Measurements from ENCODE around the gene PDXK. TPM values are rescaled to one million over a fixed set of nuclear protein-coding genes. Genes with fewer than 3 reads are reported as not detected.

The PDXK gene
- total RNA-seq, 6 experiments from 2014 or later: 154 to 160 (median 157) TPM

- H3K27me3 Mint-ChIP-seq (ENCODE audit: insufficient read depth): no peaks in the 10 kb centered on the region; the same call in none of the 2 replicates
- no peak overlapping the region for H3K27ac Mint-ChIP-seq
- H3K9me3 Mint-ChIP-seq: no peaks in the 10 kb centered on the region
- no peak for DNase-seq
- no peaks in the 10 kb centered on the region; the same call in 1 of the 2 replicates for H3K36me3 Mint-ChIP-seq (ENCODE audit: low read depth)
- no peak overlapping the region for H3K4me3 Mint-ChIP-seq
- TF ChIP-seq, protein P1, sequence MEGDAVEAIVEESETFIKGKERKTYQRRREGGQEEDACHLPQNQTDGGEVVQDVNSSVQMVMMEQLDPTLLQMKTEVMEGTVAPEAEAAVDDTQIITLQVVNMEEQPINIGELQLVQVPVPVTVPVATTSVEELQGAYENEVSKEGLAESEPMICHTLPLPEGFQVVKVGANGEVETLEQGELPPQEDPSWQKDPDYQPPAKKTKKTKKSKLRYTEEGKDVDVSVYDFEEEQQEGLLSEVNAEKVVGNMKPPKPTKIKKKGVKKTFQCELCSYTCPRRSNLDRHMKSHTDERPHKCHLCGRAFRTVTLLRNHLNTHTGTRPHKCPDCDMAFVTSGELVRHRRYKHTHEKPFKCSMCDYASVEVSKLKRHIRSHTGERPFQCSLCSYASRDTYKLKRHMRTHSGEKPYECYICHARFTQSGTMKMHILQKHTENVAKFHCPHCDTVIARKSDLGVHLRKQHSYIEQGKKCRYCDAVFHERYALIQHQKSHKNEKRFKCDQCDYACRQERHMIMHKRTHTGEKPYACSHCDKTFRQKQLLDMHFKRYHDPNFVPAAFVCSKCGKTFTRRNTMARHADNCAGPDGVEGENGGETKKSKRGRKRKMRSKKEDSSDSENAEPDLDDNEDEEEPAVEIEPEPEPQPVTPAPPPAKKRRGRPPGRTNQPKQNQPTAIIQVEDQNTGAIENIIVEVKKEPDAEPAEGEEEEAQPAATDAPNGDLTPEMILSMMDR (IDR thresholded peaks at IDR 0.05): no peak
- peaks cover 6% of the 10 kb centered on the region for H3K4me1 Mint-ChIP-seq (ENCODE audit: low read depth)
Observed at GRCh38 chr21:43808367-43808766, 89.4 kb downstream of the PDXK start.

DNA sequence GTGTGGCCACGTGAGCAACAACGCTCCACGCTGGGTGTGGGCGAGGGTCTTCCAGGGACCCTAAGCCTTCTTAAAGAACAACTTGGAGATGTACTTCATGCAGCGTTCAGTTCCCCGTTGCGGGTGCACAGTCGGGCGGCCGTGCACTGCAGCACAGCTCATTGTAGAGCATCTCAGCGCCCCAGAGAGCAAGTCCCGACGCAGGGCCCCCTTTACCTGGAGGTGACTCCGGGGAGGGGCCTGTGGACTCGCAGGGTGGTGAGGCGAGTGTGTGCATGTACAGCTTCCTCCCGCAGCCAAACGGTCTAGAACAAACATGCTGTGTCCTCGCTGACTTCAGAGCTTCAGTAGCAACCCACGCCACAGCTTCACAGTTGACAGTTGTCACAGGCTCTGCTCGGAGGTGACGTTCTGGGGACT lies 89.9 kb downstream of the PDXK start:
- H3K27me3 Mint-ChIP-seq (ENCODE audit: insufficient read depth): no peaks in the 10 kb centered on the region; the same call in none of the 2 replicates
- DNase-seq: no peak
- no peaks in the 10 kb centered on the region for H3K9me3 Mint-ChIP-seq
- no peak overlapping the region for H3K27ac Mint-ChIP-seq
- no peaks in the 10 kb centered on the region for H3K36me3 Mint-ChIP-seq (ENCODE audit: low read depth)
- H3K4me3 Mint-ChIP-seq: no peak overlapping the region
- H3K4me1 Mint-ChIP-seq (ENCODE audit: low read depth): peaks cover 6% of the 10 kb centered on the region
- TF ChIP-seq, protein P1 (IDR thresholded peaks at IDR 0.05): no peak

DNA sequence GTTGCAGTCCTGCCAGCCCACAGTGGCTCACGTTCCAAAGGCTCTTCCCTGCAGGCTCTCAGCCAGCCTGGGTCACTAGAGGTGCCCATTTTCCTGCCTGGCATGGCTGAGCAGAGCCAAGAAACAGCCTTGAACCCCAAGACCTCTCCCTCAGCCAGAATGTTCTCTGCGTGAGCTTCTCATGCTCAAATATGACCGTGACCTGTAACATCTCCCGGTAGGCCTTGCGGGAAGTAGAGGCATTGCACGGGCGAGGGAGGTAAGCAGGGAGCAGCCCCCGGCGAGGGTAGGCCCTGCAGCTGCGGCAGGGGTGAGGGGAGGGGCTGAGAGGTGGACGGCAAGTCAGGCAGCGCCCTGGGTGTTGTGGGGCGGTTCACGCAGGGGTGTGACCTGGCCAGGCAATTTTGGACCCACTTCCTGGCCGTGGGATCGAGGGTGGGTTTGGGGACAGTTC lies 90.4 kb downstream of the PDXK start:
- Mint-ChIP-seq H3K4me3 (no peak overlapping the region), H3K36me3 (ENCODE audit: low read depth) (no peaks in the 10 kb centered on the region), H3K9me3 (no peaks in the 10 kb centered on the region), H3K27me3 (ENCODE audit: insufficient read depth) (no peaks in the 10 kb centered on the region; the same call in none of the 2 replicates), H3K27ac (no peak overlapping the region), H3K4me1 (ENCODE audit: low read depth) (peaks cover 6% of the 10 kb centered on the region)
- no peak for DNase-seq
- TF ChIP-seq, protein P1 (IDR thresholded peaks at IDR 0.05): no peak

DNA sequence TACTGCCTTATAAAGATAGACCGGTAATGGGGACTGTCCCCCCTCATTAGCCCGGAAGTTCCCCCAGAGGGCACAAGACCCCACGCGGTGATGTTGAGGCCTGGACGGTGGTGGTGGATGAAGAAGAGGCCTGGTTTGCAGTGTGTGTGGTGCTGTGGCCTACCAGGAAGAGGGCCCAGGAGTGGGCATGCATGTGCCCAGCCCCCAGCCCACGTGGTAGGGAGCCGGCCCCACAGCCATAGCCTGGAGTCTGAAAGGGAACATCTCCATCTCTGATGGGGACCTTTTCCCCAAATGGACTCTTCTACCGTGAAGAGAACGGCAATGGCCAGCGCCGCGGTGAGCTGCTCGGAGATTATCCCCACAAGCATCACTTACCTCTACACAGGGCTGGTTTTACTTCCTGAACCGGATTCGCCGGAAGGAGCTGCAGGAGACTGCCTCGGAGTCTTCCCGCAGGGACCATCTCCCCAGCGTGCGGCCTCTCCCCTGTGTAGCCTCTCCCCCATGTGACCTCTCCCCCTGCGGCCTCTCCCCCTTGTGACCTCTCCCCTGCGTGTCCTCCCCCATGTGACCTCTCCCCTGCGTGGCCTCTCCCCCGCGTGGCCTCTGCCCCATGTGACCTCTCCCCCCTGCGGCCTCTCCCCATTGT lies 91.0 kb downstream of the PDXK start:
- H3K9me3 Mint-ChIP-seq: no peaks in the 10 kb centered on the region
- peaks cover 6% of the 10 kb centered on the region for H3K4me1 Mint-ChIP-seq (ENCODE audit: low read depth)
- H3K4me3 Mint-ChIP-seq: no peak overlapping the region
- TF ChIP-seq, protein P1 (IDR thresholded peaks at IDR 0.05): no peak
- no peak for DNase-seq
- no peaks in the 10 kb centered on the region for H3K36me3 Mint-ChIP-seq (ENCODE audit: low read depth)
- H3K27me3 Mint-ChIP-seq (ENCODE audit: insufficient read depth): no peaks in the 10 kb centered on the region; the same call in none of the 2 replicates
- H3K27ac Mint-ChIP-seq: no peak overlapping the region

- H3K27ac Mint-ChIP-seq: no peak overlapping the region
- no peak overlapping the region for H3K4me3 Mint-ChIP-seq
- no peaks in the 10 kb centered on the region for H3K9me3 Mint-ChIP-seq
- peak; percentile 41 for DNase-seq
- no peaks in the 10 kb centered on the region for H3K36me3 Mint-ChIP-seq (ENCODE audit: low read depth)
- H3K4me1 Mint-ChIP-seq (ENCODE audit: low read depth): peaks cover 6% of the 10 kb centered on the region
- TF ChIP-seq, protein P1 (IDR thresholded peaks at IDR 0.05): peak; percentile 93
- no peaks in the 10 kb centered on the region; the same call in none of the 2 replicates for H3K27me3 Mint-ChIP-seq (ENCODE audit: insufficient read depth)
Observed at GRCh38 chr21:43810505-43811261, 91.8 kb downstream of the PDXK start.

Data from HFFc6 (cell line).